Keratinocyte (primary cell): ENCODE data around the gene GBP7. TPM values are rescaled to one million over a fixed set of nuclear protein-coding genes. Genes with fewer than 3 reads are reported as not detected.
"Not testable (repeated sequence)": the region's sequence is repeated elsewhere in the genome, so short reads cannot be mapped to it uniquely, and the experiment has no call there.

Experiments used
- DNase-seq: peaks from one replicate; pipeline ENCODE4 v3.0.0-alpha.2; 2011; ENCODE audit warnings: low read depth, missing footprints, low spot score
- FAIRE-seq: peaks from 2 replicates; lab custom pipeline; 2011; peaks lifted over from hg19 to GRCh38; lab: Jason Lieb, UNC
- H2AFZ ChIP-seq: 2 replicates; pipeline ENCODE4 v1.6.0; 2012; ENCODE audit warnings: low read length, control low read depth, inconsistent platforms; ENCODE audit not compliant: control insufficient read depth
- H3K27ac ChIP-seq: 2 replicates; pipeline ENCODE4 v1.5.1; 2011; ENCODE audit warnings: low read length; ENCODE audit not compliant: control insufficient read depth, insufficient read depth
- H3K27me3 ChIP-seq: 3 replicates; pipeline ENCODE4 v1.6.0; 2011; ENCODE audit warnings: low read length; ENCODE audit not compliant: control insufficient read depth, insufficient read depth; ENCODE audit errors: extremely low read depth
- H3K36me3 ChIP-seq, 2 experiments: 2 replicates in 1 of 2; 3 replicates in 1 of 2; pipeline ENCODE4 v1.5.1; 2011; ENCODE audit warnings: low read length in 2 of 2, mild to moderate bottlenecking in 1 of 2; ENCODE audit not compliant: control insufficient read depth in 2 of 2, insufficient read depth in 2 of 2; ENCODE audit errors: extremely low read depth in 1 of 2
- H3K4me1 ChIP-seq: 3 replicates; pipeline ENCODE4 v1.5.1; 2011; ENCODE audit warnings: low read length; ENCODE audit not compliant: control insufficient read depth, insufficient read depth; ENCODE audit errors: extremely low read depth
- H3K4me2 ChIP-seq: 3 replicates; pipeline ENCODE4 v1.6.0; 2011; ENCODE audit warnings: low read depth, low read length; ENCODE audit not compliant: control insufficient read depth, insufficient read depth; ENCODE audit errors: extremely low read depth
- H3K4me3 ChIP-seq, 3 experiments: fragments of 200-600 bp in 1 of 3; sonication (generic) in 1 of 3; 2 replicates in 2 of 3; 3 replicates in 1 of 3; pipeline ENCODE4 v1.5.1; 2011 to 2016; ENCODE audit warnings: low read length in 3 of 3, mild to moderate bottlenecking in 3 of 3, control low read depth in 2 of 3, inconsistent platforms in 1 of 3, low read depth in 1 of 3, mixed read lengths in 1 of 3, mixed run types in 1 of 3, moderate library complexity in 1 of 3; ENCODE audit not compliant: control insufficient read depth in 2 of 3, insufficient read depth in 2 of 3; ENCODE audit errors: extremely low read depth in 1 of 3
- H3K79me2 ChIP-seq: 2 replicates; pipeline ENCODE4 v1.6.0; 2012; ENCODE audit warnings: low read length; ENCODE audit not compliant: control insufficient read depth, insufficient read depth
- H3K9ac ChIP-seq: 3 replicates; pipeline ENCODE4 v1.6.0; 2011; ENCODE audit warnings: low read length; ENCODE audit not compliant: control insufficient read depth, insufficient read depth; ENCODE audit errors: extremely low read depth
- H3K9me1 ChIP-seq: 3 replicates; pipeline ENCODE4 v1.6.0; 2011; ENCODE audit warnings: low read length; ENCODE audit not compliant: control insufficient read depth, insufficient read depth; ENCODE audit errors: extremely low read depth
- H3K9me3 ChIP-seq: 2 replicates; pipeline ENCODE4 v1.5.1; 2012; ENCODE audit warnings: low read depth, low read length; ENCODE audit not compliant: control insufficient read depth
- H4K20me1 ChIP-seq: 3 replicates; pipeline ENCODE4 v1.6.0; 2011; ENCODE audit warnings: low read length; ENCODE audit not compliant: control insufficient read depth, insufficient read depth; ENCODE audit errors: extremely low read depth
- EZH2 ChIP-seq: IDR thresholded peaks from one replicate; pipeline ENCODE4 v1.6.1; 2012; ENCODE audit warnings: inconsistent platforms, mild to moderate bottlenecking, low read length, moderate library complexity
- dilution Hi-C: fragments of 300-500 bp; cut with MboI; formaldehyde crosslinking; loops from one replicate; pipeline ENCODE4 v1.7.0; 2020; ENCODE audit warnings: low sequenced_read_pairs; ENCODE audit not compliant: extremely low pct_ligation_motif_present
- polyA plus RNA-seq, 5 experiments: library from polyadenylated mRNA; depleted of rRNA in 3 of 5; stranded (reverse) in 3 of 5; stranded (forward) in 1 of 5; unstranded in 1 of 5; fragments of >200 nt; gene quantifications; 1 replicate in 1 of 5; 2 replicates in 3 of 5; 3 replicates in 1 of 5; pipeline versions ENCODE4 v1.2.1 to v1.2.3, GENCODE V29; 2011 to 2012; ENCODE audit warnings: missing spikeins in 2 of 5, low read depth in 1 of 5, low replicate concordance in 1 of 5
- TF ChIP-seq, protein P1 (sequence below), 3 experiments: IDR thresholded peaks in 1 of 3; conservative IDR thresholded peaks in 1 of 3; optimal IDR thresholded peaks in 1 of 3; 2 replicates in 2 of 3; 3 replicates in 1 of 3; pipeline versions ENCODE3 to v1.5.1; 2011; ENCODE audit warnings: low read length in 3 of 3, mild to moderate bottlenecking in 3 of 3, moderate library complexity in 2 of 3, control low read depth in 1 of 3, inconsistent platforms in 1 of 3; ENCODE audit not compliant: insufficient read depth in 2 of 3; ENCODE audit errors: extremely low read depth in 1 of 3

The GBP7 gene
- polyA plus RNA-seq, 1 donor (not counting 4 experiments of a cell fraction or from before 2014, with no cell fraction given): not detected

- FAIRE-seq, H3K36me3 ChIP-seq, H3K9me1 ChIP-seq, H3K27me3 ChIP-seq, dilution Hi-C loops, H3K4me1 ChIP-seq, H3K4me3 ChIP-seq, H3K4me2 ChIP-seq, H4K20me1 ChIP-seq, H3K27ac ChIP-seq, H3K9me3 ChIP-seq, H3K9ac ChIP-seq, H2AFZ ChIP-seq, DNase-seq, H3K79me2 ChIP-seq: not testable (repeated sequence)
Measured at GRCh38 chr1:89218941-89219340, 43.1 kb upstream of the GBP7 start.

- Histone ChIP-seq H3K4me3 (no peak overlapping the region), H3K27ac (no peak overlapping the region), H3K4me1 (no peaks in the 10 kb centered on the region), H3K9me3 (no peaks in the 10 kb centered on the region), H3K4me2 (no peak overlapping the region), H3K9ac (no peak overlapping the region), H2AFZ (no peak overlapping the region), H3K9me1 (no peaks in the 10 kb centered on the region), H3K79me2 (no peaks in the 10 kb centered on the region), H3K36me3 (no peaks in the 10 kb centered on the region), H4K20me1 (no peaks in the 10 kb centered on the region), H3K27me3 (no peaks in the 10 kb centered on the region)
- FAIRE-seq (no peak), DNase-seq (no peak)
- dilution Hi-C loops: no loop called here
- TF ChIP-seq, protein P1, sequence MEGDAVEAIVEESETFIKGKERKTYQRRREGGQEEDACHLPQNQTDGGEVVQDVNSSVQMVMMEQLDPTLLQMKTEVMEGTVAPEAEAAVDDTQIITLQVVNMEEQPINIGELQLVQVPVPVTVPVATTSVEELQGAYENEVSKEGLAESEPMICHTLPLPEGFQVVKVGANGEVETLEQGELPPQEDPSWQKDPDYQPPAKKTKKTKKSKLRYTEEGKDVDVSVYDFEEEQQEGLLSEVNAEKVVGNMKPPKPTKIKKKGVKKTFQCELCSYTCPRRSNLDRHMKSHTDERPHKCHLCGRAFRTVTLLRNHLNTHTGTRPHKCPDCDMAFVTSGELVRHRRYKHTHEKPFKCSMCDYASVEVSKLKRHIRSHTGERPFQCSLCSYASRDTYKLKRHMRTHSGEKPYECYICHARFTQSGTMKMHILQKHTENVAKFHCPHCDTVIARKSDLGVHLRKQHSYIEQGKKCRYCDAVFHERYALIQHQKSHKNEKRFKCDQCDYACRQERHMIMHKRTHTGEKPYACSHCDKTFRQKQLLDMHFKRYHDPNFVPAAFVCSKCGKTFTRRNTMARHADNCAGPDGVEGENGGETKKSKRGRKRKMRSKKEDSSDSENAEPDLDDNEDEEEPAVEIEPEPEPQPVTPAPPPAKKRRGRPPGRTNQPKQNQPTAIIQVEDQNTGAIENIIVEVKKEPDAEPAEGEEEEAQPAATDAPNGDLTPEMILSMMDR (optimal IDR thresholded peaks at IDR 0.05 in 1 of 3, IDR thresholded peaks at IDR 0.05 in 1 of 3, conservative IDR thresholded peaks at IDR 0.05 in 1 of 3; ENCODE audit: extremely low read depth in 1 of 3, insufficient read depth in 2 of 3, low read length in 3 of 3): no peak
Measured at GRCh38 chr1:89213347-89213746, 37.5 kb upstream of the GBP7 start.

- Histone ChIP-seq H2AFZ (no peak overlapping the region), H3K9me3 (no peaks in the 10 kb centered on the region), H3K36me3 (no peaks in the 10 kb centered on the region), H3K9me1 (no peaks in the 10 kb centered on the region), H3K4me3 (no peak overlapping the region), H3K27me3 (no peaks in the 10 kb centered on the region), H3K9ac (no peak overlapping the region), H4K20me1 (no peaks in the 10 kb centered on the region), H3K27ac (no peak overlapping the region), H3K79me2 (no peaks in the 10 kb centered on the region), H3K4me2 (no peak overlapping the region), H3K4me1 (no peaks in the 10 kb centered on the region)
- FAIRE-seq (no peak), DNase-seq (no peak)
- TF ChIP-seq, protein P1 (optimal IDR thresholded peaks at IDR 0.05 in 1 of 3, IDR thresholded peaks at IDR 0.05 in 1 of 3, conservative IDR thresholded peaks at IDR 0.05 in 1 of 3; ENCODE audit: extremely low read depth in 1 of 3, insufficient read depth in 2 of 3, low read length in 3 of 3): no peak
- TF ChIP-seq EZH2: no peak
- dilution Hi-C loops: no loop called here
Measured at GRCh38 chr1:89211035-89211634, 35.3 kb upstream of the GBP7 start.
